SK-N-SH (cell line): ENCODE data around the gene SFI1. TPM values are rescaled to one million over a fixed set of nuclear protein-coding genes. Genes with fewer than 3 reads are reported as not detected.
"Not testable (repeated sequence)": the region's sequence is repeated elsewhere in the genome, so short reads cannot be mapped to it uniquely, and the experiment has no call there.

Experiments
- CTCF ChIA-PET: fragments of 300-600, 350-600 bp; formaldehyde crosslinking; extraction: SDS; loops from one replicate; lab custom pipeline; 2021; lab: Yijun Ruan, JAX
- POLR2A ChIA-PET: fragments of 350-600 bp; sonication (Branson Sonifier 250); formaldehyde crosslinking; extraction: SDS; loops from one replicate; lab custom pipeline; 2020; ENCODE audit warnings: antibody characterized with exemption, inconsistent platforms; lab: Yijun Ruan, JAX
- DNase-seq: peaks from one replicate; pipeline ENCODE4 v3.0.0; 2012
- H2AFZ ChIP-seq: fragments of 200-600 bp; sonication (generic); 2 replicates; pipeline ENCODE4 v1.8.1; 2016; ENCODE audit warnings: antibody characterized with exemption, mild to moderate bottlenecking, low read depth
- H3F3A ChIP-seq: fragments of 200-600 bp; sonication (generic); replicated peaks from 2 replicates; pipeline ENCODE3; 2016; ENCODE audit warnings: antibody characterized with exemption, mild to moderate bottlenecking; ENCODE audit not compliant: insufficient read depth
- H3K27ac ChIP-seq, 2 experiments: fragments of 200-500 bp in 1 of 2; fragments of 200-600 bp in 1 of 2; sonication (Bioruptor generic) in 1 of 2; sonication (generic), shearing (Covaris generic) in 1 of 2; 2 replicates each; pipeline versions ENCODE4 v1.5.1 to v1.6.1; 2014 to 2016; ENCODE audit warnings: low read depth in 2 of 2, inconsistent platforms in 1 of 2, low read length in 1 of 2, mild to moderate bottlenecking in 1 of 2, mixed read lengths in 1 of 2
- H3K27me3 ChIP-seq: fragments of 200-600 bp; sonication (generic), shearing (Covaris generic); 2 replicates; pipeline ENCODE4 v1.6.1; 2016; ENCODE audit warnings: mixed run types; ENCODE audit not compliant: insufficient read depth
- H3K36me3 ChIP-seq, 2 experiments: fragments of 200-500 bp in 1 of 2; fragments of 200-600 bp in 1 of 2; sonication (Bioruptor generic) in 1 of 2; sonication (generic) in 1 of 2; replicated peaks in 1 of 2; 2 replicates each; pipeline versions ENCODE3 to v1.5.1; 2014 to 2016; ENCODE audit warnings: low read length in 1 of 2, mild to moderate bottlenecking in 1 of 2; ENCODE audit not compliant: insufficient read depth in 2 of 2, control insufficient read depth in 1 of 2
- H3K4me1 ChIP-seq, 2 experiments: fragments of 200-500 bp in 1 of 2; fragments of 200-600 bp in 1 of 2; sonication (Bioruptor generic) in 1 of 2; sonication (generic), shearing (Covaris generic) in 1 of 2; 2 replicates each; pipeline versions ENCODE4 v1.5.1 to v1.6.1; 2014 to 2016; ENCODE audit warnings: low read depth in 1 of 2, low read length in 1 of 2, mixed run types in 1 of 2; ENCODE audit not compliant: insufficient read depth in 2 of 2, control insufficient read depth in 1 of 2
- H3K4me2 ChIP-seq: fragments of 200-600 bp; sonication (generic), shearing (Covaris generic); 2 replicates; pipeline ENCODE4 v1.6.1; 2017; ENCODE audit warnings: mixed run types
- H3K4me3 ChIP-seq, 2 experiments: fragments of 200-500 bp in 1 of 2; fragments of 200-600 bp in 1 of 2; sonication (Bioruptor generic) in 1 of 2; sonication (generic), shearing (Covaris generic) in 1 of 2; 2 replicates each; pipeline versions ENCODE4 v1.5.1 to v1.8.1; 2014 to 2016; ENCODE audit warnings: low read depth in 2 of 2, inconsistent platforms in 1 of 2, low read length in 1 of 2, mild to moderate bottlenecking in 1 of 2, mixed read lengths in 1 of 2, moderate library complexity in 1 of 2
- H3K79me2 ChIP-seq: fragments of 200-600 bp; sonication (generic); 2 replicates; pipeline ENCODE4 v1.8.1; 2017; ENCODE audit warnings: mild to moderate bottlenecking; ENCODE audit not compliant: insufficient read depth
- H3K9ac ChIP-seq: fragments of 200-600 bp; sonication (generic); 2 replicates; pipeline ENCODE4 v1.6.1; 2017; ENCODE audit warnings: mixed run types
- H3K9me2 ChIP-seq: fragments of 200-600 bp; sonication (generic); 2 replicates; pipeline ENCODE4 v1.6.1; 2017; ENCODE audit warnings: mixed run types
- H3K9me3 ChIP-seq: fragments of 200-600 bp; sonication (generic); 2 replicates; pipeline ENCODE4 v1.6.1; 2017; ENCODE audit warnings: mixed run types, mild to moderate bottlenecking, moderate library complexity
- H4K20me1 ChIP-seq: fragments of 200-600 bp; sonication (generic); 2 replicates; pipeline ENCODE4 v1.6.1; 2017; ENCODE audit warnings: mild to moderate bottlenecking, mixed run types; ENCODE audit not compliant: insufficient read depth
- CTCF ChIP-seq: fragments of 200-600 bp; sonication (generic); IDR thresholded peaks from 2 replicates; pipeline ENCODE4 v1.6.1; 2017; ENCODE audit warnings: antibody characterized with exemption, mild to moderate bottlenecking, moderate library complexity
- EP300 ChIP-seq, 2 experiments: IDR thresholded peaks; 2 replicates each; pipeline versions ENCODE4 v1.4.0 to v1.6.1; 2012; ENCODE audit warnings: borderline replicate concordance in 1 of 2, low read depth in 1 of 2, low read length in 1 of 2
- EZH2phosphoT487 ChIP-seq: fragments of 200-600 bp; sonication (generic); IDR thresholded peaks from 2 replicates; pipeline ENCODE4 v1.6.1; 2017; ENCODE audit warnings: low read depth, mixed run types, mild to moderate bottlenecking, antibody characterized with exemption, moderate library complexity, borderline replicate concordance
- GABPA ChIP-seq: IDR thresholded peaks from 2 replicates; pipeline ENCODE4 v1.4.0; 2012; ENCODE audit warnings: low read depth, mild to moderate bottlenecking
- MEF2A ChIP-seq: IDR thresholded peaks from 2 replicates; pipeline ENCODE4 v1.4.0; 2012; ENCODE audit warnings: low read depth, borderline replicate concordance
- MXI1 ChIP-seq: IDR thresholded peaks from 2 replicates; pipeline ENCODE4 v1.6.1; 2012; ENCODE audit warnings: mild to moderate bottlenecking, low read depth, low read length, improper control_type of control experiment
- NFIC ChIP-seq: IDR thresholded peaks from 2 replicates; pipeline ENCODE4 v1.4.0; 2012; ENCODE audit warnings: borderline replicate concordance
- RAD21 ChIP-seq: IDR thresholded peaks from 2 replicates; pipeline ENCODE4 v1.6.1; 2012; ENCODE audit warnings: mild to moderate bottlenecking, low read length
- RCOR1 ChIP-seq: fragments of 150-350 bp; IDR thresholded peaks from 2 replicates; pipeline ENCODE4 v1.6.1; 2017; ENCODE audit warnings: antibody characterized with exemption, low read length
- RFX5 ChIP-seq: IDR thresholded peaks from 2 replicates; pipeline ENCODE4 v1.6.1; 2012; ENCODE audit warnings: mild to moderate bottlenecking, improper control_type of control experiment, low read length
- RXRA ChIP-seq: IDR thresholded peaks from 2 replicates; pipeline ENCODE4 v1.4.0; 2012; ENCODE audit warnings: low read depth, mild to moderate bottlenecking, borderline replicate concordance
- SIN3A ChIP-seq: IDR thresholded peaks from 2 replicates; pipeline ENCODE4 v1.6.1; 2012; ENCODE audit warnings: low read depth, mild to moderate bottlenecking, low read length, moderate library complexity, borderline replicate concordance
- SMC3 ChIP-seq: IDR thresholded peaks from 2 replicates; pipeline ENCODE4 v1.6.1; 2012; ENCODE audit warnings: low read depth, low read length, improper control_type of control experiment
- TAF1 ChIP-seq: IDR thresholded peaks from 2 replicates; pipeline ENCODE4 v1.6.1; 2012; ENCODE audit warnings: low read depth, mild to moderate bottlenecking, low read length, moderate library complexity, borderline replicate concordance
- TCF12 ChIP-seq: IDR thresholded peaks from 2 replicates; pipeline ENCODE4 v1.4.0; 2012
- TEAD4 ChIP-seq: IDR thresholded peaks from 2 replicates; pipeline ENCODE4 v1.4.0; 2012; ENCODE audit warnings: mild to moderate bottlenecking, borderline replicate concordance; ENCODE audit not compliant: insufficient read depth
- ZBTB33 ChIP-seq: IDR thresholded peaks from 2 replicates; pipeline ENCODE4 v1.4.0; 2012; ENCODE audit warnings: low read depth, borderline replicate concordance
- WGBS: methylation state at CpG from one replicate; pipeline ENCODE4 v1.1.6; 2017; ENCODE audit warnings: low lambda C conversion rate; 5-methylcytosine and 5-hydroxymethylcytosine counted together
- polyA plus RNA-seq, 3 experiments: library from polyadenylated mRNA; depleted of rRNA; stranded (reverse); fragments of >200 nt; gene quantifications; 2 replicates each; pipeline ENCODE4 v1.2.3, GENCODE V29; 2012
- TF ChIP-seq, protein P1 (sequence below): IDR thresholded peaks from 2 replicates; pipeline ENCODE4 v1.4.0; 2012; ENCODE audit warnings: low read depth
- TF ChIP-seq, protein P2 (sequence below): IDR thresholded peaks from 2 replicates; pipeline ENCODE4 v1.6.1; 2012; ENCODE audit warnings: mild to moderate bottlenecking, low read depth, low read length, moderate library complexity
- TF ChIP-seq, protein P3 (sequence below): fragments of 150-350 bp; IDR thresholded peaks from 2 replicates; pipeline ENCODE4 v1.6.1; 2017; ENCODE audit warnings: antibody characterized with exemption, low read length, low read depth, borderline replicate concordance

The SFI1 gene
- polyA plus RNA-seq, 1 of the 3 experiments (the other 2 are of a cell fraction): 24.7 TPM

DNA sequence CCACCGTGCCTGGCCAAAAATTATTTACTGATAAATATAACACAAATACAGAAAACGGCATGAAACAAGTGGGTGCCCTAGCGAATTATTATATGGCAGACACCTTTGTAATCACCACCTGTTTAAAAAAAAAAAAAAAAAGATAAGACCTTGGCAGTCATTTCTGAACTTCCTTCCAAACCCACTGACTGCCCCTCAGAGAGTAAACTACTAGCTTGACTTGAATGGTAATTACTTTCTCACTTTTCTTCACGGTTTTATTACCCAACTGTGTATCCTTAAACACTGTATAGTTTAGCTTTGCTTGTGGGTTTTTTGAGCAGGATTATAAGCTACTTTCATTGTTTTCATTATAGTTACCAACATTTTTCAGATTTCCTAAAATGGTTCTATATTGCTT is 23.7 kb downstream of the SFI1 start:
- H3K4me3 ChIP-seq: no peak overlapping the region
- H3K79me2 ChIP-seq: peaks cover 13% of the 10 kb centered on the region; the same call in 1 of the 2 replicates
- POLR2A ChIA-PET: no interaction called here
- peaks cover 0 to 2% of the 10 kb centered on the region in 2 experiments for H3K36me3 ChIP-seq
- no peak overlapping the region for H3K9ac ChIP-seq
- H3K4me2 ChIP-seq: no peak overlapping the region
- H3K9me2 ChIP-seq: no peaks in the 10 kb centered on the region
- H2AFZ ChIP-seq: no peak overlapping the region
- H3K27me3 ChIP-seq: no peaks in the 10 kb centered on the region
- no peak for DNase-seq
- CTCF ChIA-PET: interaction anchor here (1.8 kb wide), 1 partner anchor 10 kb away, joined by 5 read pairs; no protein-coding TSS in a partner anchor
- 95% methylated on average over 4 of the region's 4 CpGs for WGBS
- no peaks in the 10 kb centered on the region for H3K9me3 ChIP-seq
- H3K4me1 ChIP-seq: no peaks in the 10 kb centered on the region
- TF ChIP-seq MXI1: no peak
- no peak for TF ChIP-seq TAF1
- TF ChIP-seq, protein P1, sequence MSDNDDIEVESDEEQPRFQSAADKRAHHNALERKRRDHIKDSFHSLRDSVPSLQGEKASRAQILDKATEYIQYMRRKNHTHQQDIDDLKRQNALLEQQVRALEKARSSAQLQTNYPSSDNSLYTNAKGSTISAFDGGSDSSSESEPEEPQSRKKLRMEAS: no peak
- no peak for TF ChIP-seq GABPA
- TF ChIP-seq EP300 (IDR thresholded peaks at IDR 0.05; ENCODE audit: borderline replicate concordance in 1 of 2, low read depth in 1 of 2, low read length in 1 of 2): no peak
- no peak for TF ChIP-seq RXRA
- TF ChIP-seq NFIC: no peak
- TF ChIP-seq, protein P2, sequence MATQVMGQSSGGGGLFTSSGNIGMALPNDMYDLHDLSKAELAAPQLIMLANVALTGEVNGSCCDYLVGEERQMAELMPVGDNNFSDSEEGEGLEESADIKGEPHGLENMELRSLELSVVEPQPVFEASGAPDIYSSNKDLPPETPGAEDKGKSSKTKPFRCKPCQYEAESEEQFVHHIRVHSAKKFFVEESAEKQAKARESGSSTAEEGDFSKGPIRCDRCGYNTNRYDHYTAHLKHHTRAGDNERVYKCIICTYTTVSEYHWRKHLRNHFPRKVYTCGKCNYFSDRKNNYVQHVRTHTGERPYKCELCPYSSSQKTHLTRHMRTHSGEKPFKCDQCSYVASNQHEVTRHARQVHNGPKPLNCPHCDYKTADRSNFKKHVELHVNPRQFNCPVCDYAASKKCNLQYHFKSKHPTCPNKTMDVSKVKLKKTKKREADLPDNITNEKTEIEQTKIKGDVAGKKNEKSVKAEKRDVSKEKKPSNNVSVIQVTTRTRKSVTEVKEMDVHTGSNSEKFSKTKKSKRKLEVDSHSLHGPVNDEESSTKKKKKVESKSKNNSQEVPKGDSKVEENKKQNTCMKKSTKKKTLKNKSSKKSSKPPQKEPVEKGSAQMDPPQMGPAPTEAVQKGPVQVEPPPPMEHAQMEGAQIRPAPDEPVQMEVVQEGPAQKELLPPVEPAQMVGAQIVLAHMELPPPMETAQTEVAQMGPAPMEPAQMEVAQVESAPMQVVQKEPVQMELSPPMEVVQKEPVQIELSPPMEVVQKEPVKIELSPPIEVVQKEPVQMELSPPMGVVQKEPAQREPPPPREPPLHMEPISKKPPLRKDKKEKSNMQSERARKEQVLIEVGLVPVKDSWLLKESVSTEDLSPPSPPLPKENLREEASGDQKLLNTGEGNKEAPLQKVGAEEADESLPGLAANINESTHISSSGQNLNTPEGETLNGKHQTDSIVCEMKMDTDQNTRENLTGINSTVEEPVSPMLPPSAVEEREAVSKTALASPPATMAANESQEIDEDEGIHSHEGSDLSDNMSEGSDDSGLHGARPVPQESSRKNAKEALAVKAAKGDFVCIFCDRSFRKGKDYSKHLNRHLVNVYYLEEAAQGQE: no peak
- no peak for TF ChIP-seq TCF12
- TF ChIP-seq, protein P3, sequence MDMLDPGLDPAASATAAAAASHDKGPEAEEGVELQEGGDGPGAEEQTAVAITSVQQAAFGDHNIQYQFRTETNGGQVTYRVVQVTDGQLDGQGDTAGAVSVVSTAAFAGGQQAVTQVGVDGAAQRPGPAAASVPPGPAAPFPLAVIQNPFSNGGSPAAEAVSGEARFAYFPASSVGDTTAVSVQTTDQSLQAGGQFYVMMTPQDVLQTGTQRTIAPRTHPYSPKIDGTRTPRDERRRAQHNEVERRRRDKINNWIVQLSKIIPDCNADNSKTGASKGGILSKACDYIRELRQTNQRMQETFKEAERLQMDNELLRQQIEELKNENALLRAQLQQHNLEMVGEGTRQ: no peak
- no peak for TF ChIP-seq SMC3
- no peak for TF ChIP-seq EZH2phosphoT487
- TF ChIP-seq TEAD4: no peak
- no peak for TF ChIP-seq SIN3A
- TF ChIP-seq RCOR1: no peak
- TF ChIP-seq RFX5: no peak
- TF ChIP-seq ZBTB33: no peak
- no peak for TF ChIP-seq CTCF
- no peak for TF ChIP-seq RAD21
- TF ChIP-seq MEF2A: no peak
- H3K27ac ChIP-seq: no peak overlapping the region
- H4K20me1 ChIP-seq: no peaks in the 10 kb centered on the region
- H3F3A ChIP-seq: no peaks in the 10 kb centered on the region

DNA sequence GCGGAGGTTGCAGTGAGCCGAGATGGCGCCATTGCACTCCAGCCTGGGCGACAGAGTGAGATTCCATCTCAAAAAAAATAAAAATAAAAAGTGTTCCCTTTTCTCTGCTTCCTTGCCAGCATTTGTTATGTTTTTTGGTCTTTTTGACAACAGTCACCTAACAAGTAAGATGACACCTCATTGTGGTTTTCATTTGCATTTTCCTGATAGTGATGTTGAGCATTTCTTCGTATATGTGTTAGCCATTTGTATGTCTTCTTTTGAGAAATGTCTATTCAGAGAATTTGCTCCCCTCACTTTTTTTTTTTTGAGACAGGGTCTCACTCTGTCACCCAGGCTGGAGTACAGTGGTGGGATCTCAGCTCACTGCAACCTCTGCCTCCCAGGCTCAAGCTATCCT is 27.8 kb downstream of the SFI1 start:
- H3K79me2 ChIP-seq: peaks cover 27% of the 10 kb centered on the region
- H3K9ac ChIP-seq, H4K20me1 ChIP-seq, H3K27ac ChIP-seq, POLR2A ChIA-PET, H3K4me1 ChIP-seq, H3K9me2 ChIP-seq, H2AFZ ChIP-seq, H3K4me2 ChIP-seq, H3K36me3 ChIP-seq, CTCF ChIA-PET, H3K4me3 ChIP-seq, H3K27me3 ChIP-seq, DNase-seq, H3F3A ChIP-seq, H3K9me3 ChIP-seq: not testable (repeated sequence)
- 99% methylated on average over 5 of the region's 5 CpGs for WGBS
